Endothelial cell of umbilical vein (primary cell): ENCODE data around the gene ATP6V1F. TPM values are rescaled to one million over a fixed set of nuclear protein-coding genes. Genes with fewer than 3 reads are reported as not detected.

Source experiments
- BruUV-seq: library from RNA; stranded (reverse); fragments of 400-500 nt; replicated peaks from 2 replicates; lab custom pipeline; 2021; lab: Mats Ljungman, UMichigan
- CTCF ChIA-PET: fragments of 300-600, 350-600 bp; sonication (Branson Sonifier 250); formaldehyde crosslinking; loops from one replicate; lab custom pipeline; 2021; ENCODE audit warnings: antibody characterized with exemption, inconsistent platforms; lab: Charles Lee
- POLR2A ChIA-PET: fragments of 300-600, 350-600 bp; sonication (Branson Sonifier 250); formaldehyde crosslinking; loops from one replicate; lab custom pipeline; 2021; ENCODE audit warnings: antibody characterized with exemption, inconsistent platforms; lab: Charles Lee
- DNase-seq: peaks from one replicate; pipeline ENCODE4 v3.0.0-alpha.2; 2011; ENCODE audit warnings: low read depth, low spot score
- FAIRE-seq: peaks from 2 replicates; lab custom pipeline; 2011; peaks lifted over from hg19 to GRCh38; lab: Jason Lieb, UNC
- H2AFZ ChIP-seq: 2 replicates; pipeline ENCODE4 v1.6.0; 2012; ENCODE audit warnings: low read depth, low read length, control low read depth, inconsistent platforms
- H3K27ac ChIP-seq: 2 replicates; pipeline ENCODE4 v1.5.1; 2011; ENCODE audit warnings: low read depth, mild to moderate bottlenecking, control low read depth, low read length, moderate library complexity; ENCODE audit not compliant: insufficient read depth
- H3K27me3 ChIP-seq, 2 experiments: 2 replicates each; pipeline versions ENCODE4 v1.6.0 to v1.6.1; 2011; ENCODE audit warnings: low read length in 2 of 2, mixed read lengths in 1 of 2; ENCODE audit not compliant: control insufficient read depth in 2 of 2, insufficient read depth in 2 of 2
- H3K36me3 ChIP-seq, 2 experiments: 2 replicates in 1 of 2; 3 replicates in 1 of 2; pipeline ENCODE4 v1.5.1; 2011; ENCODE audit warnings: low read length in 2 of 2, mild to moderate bottlenecking in 1 of 2, moderate library complexity in 1 of 2; ENCODE audit not compliant: control insufficient read depth in 2 of 2, insufficient read depth in 2 of 2; ENCODE audit errors: extremely low read depth in 1 of 2
- H3K4me1 ChIP-seq: 3 replicates; pipeline ENCODE4 v1.5.1; 2011; ENCODE audit warnings: mild to moderate bottlenecking, low read length; ENCODE audit not compliant: control insufficient read depth, insufficient read depth; ENCODE audit errors: extremely low read depth
- H3K4me2 ChIP-seq: 2 replicates; pipeline ENCODE4 v1.6.1; 2011; ENCODE audit warnings: low read length, control low read depth, mixed read lengths; ENCODE audit not compliant: insufficient read depth
- H3K4me3 ChIP-seq, 3 experiments: fragments of 200-600 bp in 1 of 3; sonication (generic), shearing (Covaris generic) in 1 of 3; replicated peaks in 1 of 3; 2 replicates each; pipeline ENCODE4 v1.5.1; 2011 to 2016; ENCODE audit warnings: control low read depth in 3 of 3, low read length in 3 of 3, mild to moderate bottlenecking in 2 of 3, inconsistent platforms in 1 of 3, low read depth in 1 of 3, moderate library complexity in 1 of 3; ENCODE audit not compliant: insufficient read depth in 1 of 3
- H3K79me2 ChIP-seq: 2 replicates; pipeline ENCODE4 v1.6.0; 2012; ENCODE audit warnings: low read length, inconsistent platforms; ENCODE audit not compliant: control insufficient read depth, insufficient read depth
- H3K9ac ChIP-seq: replicated peaks from 2 replicates; pipeline ENCODE3; 2011; ENCODE audit warnings: low read length, control low read depth; ENCODE audit not compliant: insufficient read depth; ENCODE audit errors: extremely low read depth
- H3K9me1 ChIP-seq: replicated peaks from 3 replicates; pipeline ENCODE4 v1.6.0; 2011; ENCODE audit warnings: mild to moderate bottlenecking, low read length; ENCODE audit not compliant: control insufficient read depth, insufficient read depth; ENCODE audit errors: extremely low read depth
- H3K9me3 ChIP-seq: replicated peaks from 2 replicates; pipeline ENCODE4 v1.5.1; 2012; ENCODE audit warnings: low read length, inconsistent platforms; ENCODE audit not compliant: control insufficient read depth, insufficient read depth
- H4K20me1 ChIP-seq: replicated peaks from 2 replicates; pipeline ENCODE3; 2011; ENCODE audit warnings: mild to moderate bottlenecking, low read length; ENCODE audit not compliant: control insufficient read depth, insufficient read depth; ENCODE audit errors: extremely low read depth
- CTCF ChIP-seq, 2 donors: IDR thresholded peaks; 1 replicate in 1 of 2; 2 replicates in 1 of 2; pipeline ENCODE4 v1.5.1; 2011; ENCODE audit warnings: low read length in 2 of 2, mild to moderate bottlenecking in 2 of 2, moderate library complexity in 2 of 2, control low read depth in 1 of 2, inconsistent platforms in 1 of 2, low read depth in 1 of 2; ENCODE audit not compliant: insufficient read depth in 1 of 2; ENCODE audit errors: extremely low read depth in 1 of 2
- EZH2 ChIP-seq: IDR thresholded peaks from 2 replicates; pipeline ENCODE4 v1.6.1; 2012; ENCODE audit warnings: borderline replicate concordance, low read depth, mild to moderate bottlenecking, moderate library complexity, low read length, inconsistent platforms; ENCODE audit not compliant: severe bottlenecking
- FOS ChIP-seq: IDR thresholded peaks from 2 replicates; pipeline ENCODE4 v1.6.1; 2011; ENCODE audit warnings: mild to moderate bottlenecking, low read length, moderate library complexity, borderline replicate concordance; ENCODE audit not compliant: insufficient read depth
- GATA2 ChIP-seq: IDR thresholded peaks from 2 replicates; pipeline ENCODE4 v1.7.0; 2011; ENCODE audit warnings: low read depth, mild to moderate bottlenecking, moderate library complexity, mixed read lengths, low read length; ENCODE audit not compliant: insufficient read length, insufficient read depth
- JUN ChIP-seq: IDR thresholded peaks from 2 replicates; pipeline ENCODE4 v1.6.1; 2011; ENCODE audit warnings: borderline replicate concordance, low read depth; ENCODE audit not compliant: insufficient read length, insufficient read depth
- MAX ChIP-seq: IDR thresholded peaks from 2 replicates; pipeline ENCODE4 v1.6.1; 2011; ENCODE audit not compliant: insufficient read depth, insufficient read length
- MYC ChIP-seq: IDR thresholded peaks from one replicate; pipeline ENCODE4 v1.6.1; 2011; ENCODE audit warnings: mild to moderate bottlenecking, low read depth, low read length
- POLR2A ChIP-seq: IDR thresholded peaks from 2 replicates; pipeline ENCODE4 v1.6.1; 2012; ENCODE audit warnings: low read depth, mild to moderate bottlenecking, control low read depth, low read length
- POLR2AphosphoS5 ChIP-seq: IDR thresholded peaks from 2 replicates; pipeline ENCODE4 v1.6.1; 2012; ENCODE audit warnings: low read depth, mild to moderate bottlenecking, control low read depth, low read length, moderate library complexity; ENCODE audit not compliant: insufficient read depth
- dilution Hi-C: fragments of 300-500 bp; cut with MboI; formaldehyde crosslinking; loops from one replicate; pipeline ENCODE4 v1.15.0; 2019; ENCODE audit warnings: low sequenced_read_pairs; ENCODE audit not compliant: extremely low pct_ligation_motif_present
- intact Hi-C: fragments of 100-400 bp; cut with micrococcal nuclease; formaldehyde crosslinking; loops from one replicate; pipeline ENCODE4 v1.10.0; 2022
- polyA plus RNA-seq, 4 experiments: library from polyadenylated mRNA; depleted of rRNA in 3 of 4; stranded (reverse) in 3 of 4; unstranded in 1 of 4; fragments of >200 nt; gene quantifications; 2 replicates each; pipeline versions ENCODE4 v1.2.1 to v1.2.3, GENCODE V29; 2011 to 2012; ENCODE audit warnings: missing spikeins in 1 of 4
- total RNA-seq: library from RNA; stranded (reverse); gene quantifications from 2 replicates; pipeline ENCODE4 v1.2.3, GENCODE V29; 2021

ATP6V1F gene
- total and polyA plus RNA-seq, 2 donors (not counting 3 experiments of a cell fraction or from before 2014, with no cell fraction given) = 156 to 360 TPM

DNA sequence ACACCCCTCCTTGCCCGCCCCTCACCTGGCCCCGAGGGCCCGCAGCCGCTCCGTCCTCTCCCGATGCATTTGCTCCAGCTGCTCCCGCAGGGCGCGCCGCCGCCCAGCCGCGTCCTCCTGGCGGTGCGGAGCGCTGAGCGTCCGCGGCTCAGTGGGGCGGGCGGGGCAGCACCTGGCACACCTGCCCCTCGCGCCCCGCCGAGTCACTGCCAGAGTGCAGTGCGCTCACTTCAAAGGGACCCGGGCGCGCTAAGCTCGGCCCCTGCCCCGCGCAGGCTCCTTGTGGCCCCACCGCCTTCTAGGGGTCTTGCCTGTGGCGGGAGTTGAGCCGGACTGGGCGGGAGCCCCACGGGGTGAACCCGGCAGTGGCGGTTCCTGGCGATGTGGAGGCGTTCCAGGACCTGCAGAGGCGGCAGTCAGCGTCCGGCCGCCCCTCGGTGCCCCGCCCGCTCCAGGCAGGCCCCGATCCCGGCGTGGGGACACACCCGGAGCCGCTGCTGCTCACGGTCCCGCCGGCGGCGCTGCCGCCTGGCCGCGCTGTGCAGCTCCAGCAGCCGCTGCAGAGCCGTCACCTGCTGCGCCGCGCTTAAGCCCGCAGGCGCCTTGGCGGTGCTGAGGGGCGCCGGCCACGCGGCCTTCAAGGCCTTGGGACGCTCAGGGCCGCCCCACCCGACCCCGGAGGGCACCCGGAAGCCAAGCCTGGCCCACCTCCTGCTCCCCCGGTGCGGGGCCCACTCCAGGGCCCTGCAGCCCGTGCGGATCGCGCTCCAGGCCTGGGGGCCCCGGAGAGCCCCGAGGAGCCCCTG lies 6.7 kb downstream of the ATP6V1F start:
- Histone ChIP-seq H3K9me1 (no peaks in the 10 kb centered on the region), H3K9me3 (no peaks in the 10 kb centered on the region), H3K9ac (no peak overlapping the region), H3K79me2 (no peaks in the 10 kb centered on the region), H4K20me1 (no peaks in the 10 kb centered on the region), H3K4me3 (peak overlapping the region; percentile 20 to 39 (median 38)), H3K27me3 (peaks cover 2% of the 10 kb centered on the region in 2 experiments), H3K4me2 (peak overlapping the region; percentile 67), H3K36me3 (peaks cover 0 to 14% of the 10 kb centered on the region in 2 experiments), H3K4me1 (peaks cover 3% of the 10 kb centered on the region), H2AFZ (peak overlapping the region; percentile 28), H3K27ac (no peak overlapping the region)
- DNase-seq (peak; percentile 41), FAIRE-seq (peak; percentile 42)
- ChIA-PET POLR2A (no interaction called here), CTCF (interaction anchor here (1.0 to 1.5 kb wide), 2 partner anchors 12 to 27 kb away, joined by 3 read pairs; no protein-coding TSS in a partner anchor)
- dilution Hi-C loops (no loop called here), intact Hi-C loops (no loop called here)
- BruUV-seq = no TSS peak
- TF ChIP-seq MYC (no peak), EZH2 (peak; percentile 46), GATA2 (no peak), MAX (no peak), POLR2A (no peak), FOS (no peak), POLR2AphosphoS5 (no peak), JUN (no peak), CTCF (IDR thresholded peaks at IDR 0.05; ENCODE audit: extremely low read depth in 1 of 2, insufficient read depth in 1 of 2, low read depth in 1 of 2, low read length in 2 of 2) (peak in 1 of 2 donors; percentile 15)
